HG02678 (cell line): ENCODE data around the gene CEP85L.

ENCODE experiments used
- ATAC-seq: cut with Tn5 transposase; IDR thresholded peaks from one replicate; pipeline ENCODE4 v1.9.1; 2021; ENCODE audit warnings: mild to moderate bottlenecking, moderate library complexity; ENCODE audit not compliant: unreplicated experiment

CEP85L gene

GRCh38 chr6:118651282-118652050 is at the start of gene CEP85L:
TSS of gene CEP85L (minus strand) at chr6:118651591. CDS start at chr6:118651269, 322 bp downstream.
- peak; percentile 90 for ATAC-seq

GRCh38 chr6:118700531-118700930 is 49.1 kb upstream of the CEP85L start:
- ATAC-seq = no peak

GRCh38 chr6:118697554-118697953 is 46.2 kb upstream of the CEP85L start:
- ATAC-seq = no peak

- ATAC-seq = no peak
Observed at GRCh38 chr6:118696271-118696670, 44.9 kb upstream of the CEP85L start.

- no peak for ATAC-seq
Observed at GRCh38 chr6:118693562-118693961, 42.2 kb upstream of the CEP85L start.

GRCh38 chr6:118685823-118686449 is 34.5 kb upstream of the CEP85L start:
- no peak for ATAC-seq

- no peak for ATAC-seq
Observed at GRCh38 chr6:118683881-118684872, 32.8 kb upstream of the CEP85L start.

- ATAC-seq = no peak
Observed at GRCh38 chr6:118680452-118681095, 29.2 kb upstream of the CEP85L start.

GRCh38 chr6:118679327-118679901 is 28.0 kb upstream of the CEP85L start:
- no peak for ATAC-seq

- ATAC-seq = no peak
Observed at GRCh38 chr6:118678866-118679265, 27.5 kb upstream of the CEP85L start.

GRCh38 chr6:118677193-118677592 is 25.8 kb upstream of the CEP85L start:
- ATAC-seq = no peak

GRCh38 chr6:118675225-118675624 is 23.8 kb upstream of the CEP85L start:
- no peak for ATAC-seq

GRCh38 chr6:118674772-118675171 is 23.4 kb upstream of the CEP85L start:
- no peak for ATAC-seq

- no peak for ATAC-seq
Observed at GRCh38 chr6:118672678-118673077, 21.3 kb upstream of the CEP85L start.

GRCh38 chr6:118669561-118669960 is 18.2 kb upstream of the CEP85L start:
- no peak for ATAC-seq

- no peak for ATAC-seq
Observed at GRCh38 chr6:118668761-118669385, 17.5 kb upstream of the CEP85L start.

GRCh38 chr6:118667988-118668387 is 16.6 kb upstream of the CEP85L start:
- no peak for ATAC-seq

- peak; percentile 45 for ATAC-seq
Observed at GRCh38 chr6:118665011-118665410, 13.6 kb upstream of the CEP85L start.

GRCh38 chr6:118663993-118664985 is 12.9 kb upstream of the CEP85L start:
- ATAC-seq = peak; percentile 50
